Osteoblast (primary cell): ENCODE data around the gene LVRN. TPM values are rescaled to one million over a fixed set of nuclear protein-coding genes. Genes with fewer than 3 reads are reported as not detected.

Experiments used
- DNase-seq: peaks from one replicate; pipeline ENCODE4 v3.0.0; 2011; ENCODE audit warnings: low spot score, mixed read lengths; ENCODE audit not compliant: insufficient read length; ENCODE audit errors: missing footprints
- H2AFZ ChIP-seq: 2 replicates; pipeline ENCODE4 v1.6.0; 2011; ENCODE audit warnings: mild to moderate bottlenecking, low read length
- H3K27ac ChIP-seq: 2 replicates; pipeline ENCODE4 v1.5.1; 2011; ENCODE audit warnings: mild to moderate bottlenecking, low read depth, low read length, moderate library complexity
- H3K27me3 ChIP-seq: 2 replicates; pipeline ENCODE4 v1.6.0; 2012; ENCODE audit warnings: mild to moderate bottlenecking, control low read depth, inconsistent platforms, low read length, moderate library complexity; ENCODE audit not compliant: insufficient read depth
- H3K36me3 ChIP-seq: 2 replicates; pipeline ENCODE4 v1.5.1; 2011; ENCODE audit warnings: mild to moderate bottlenecking, low read length, control low read depth, moderate library complexity; ENCODE audit not compliant: insufficient read depth
- H3K4me1 ChIP-seq: 2 replicates; pipeline ENCODE4 v1.5.1; 2011; ENCODE audit warnings: mild to moderate bottlenecking, low read length, control low read depth, moderate library complexity; ENCODE audit not compliant: insufficient read depth
- H3K4me2 ChIP-seq: 2 replicates; pipeline ENCODE4 v1.6.0; 2011; ENCODE audit warnings: mild to moderate bottlenecking, low read length; ENCODE audit not compliant: insufficient read depth
- H3K4me3 ChIP-seq: fragments of 200-600 bp; sonication (generic); 3 replicates; pipeline ENCODE4 v1.5.1; 2012; ENCODE audit warnings: mild to moderate bottlenecking, low read length, inconsistent platforms; ENCODE audit not compliant: insufficient read depth
- H3K79me2 ChIP-seq: 2 replicates; pipeline ENCODE4 v1.6.0; 2012; ENCODE audit warnings: mild to moderate bottlenecking, low read length, control low read depth, inconsistent platforms; ENCODE audit not compliant: insufficient read depth
- H3K9me3 ChIP-seq: 2 replicates; pipeline ENCODE4 v1.5.1; 2011; ENCODE audit warnings: low read depth, low read length, control low read depth
- H4K20me1 ChIP-seq: 2 replicates; pipeline ENCODE4 v1.6.0; 2012; ENCODE audit warnings: mild to moderate bottlenecking, low read length, control low read depth; ENCODE audit not compliant: insufficient read depth
- CTCF ChIP-seq: IDR thresholded peaks from 2 replicates; pipeline ENCODE4 v1.5.1; 2011; ENCODE audit warnings: mild to moderate bottlenecking, low read depth, low read length, moderate library complexity; ENCODE audit errors: extremely low read depth
- total RNA-seq: library from RNA; depleted of rRNA; stranded (reverse); fragments of >200 nt; gene quantifications from 2 replicates; pipeline ENCODE4 v1.2.3, GENCODE V29; 2012

Gene LVRN
- total RNA-seq, 1 donor = under 0.01 TPM

GRCh38 chr5:115962565-115963402, 509 bp downstream of the LVRN start:
- Histone ChIP-seq H3K36me3 (no peaks in the 10 kb centered on the region), H2AFZ (peak overlapping the region; percentile 72), H3K4me2 (peak overlapping the region; percentile 87), H3K79me2 (no peaks in the 10 kb centered on the region), H4K20me1 (no peaks in the 10 kb centered on the region), H3K9me3 (no peaks in the 10 kb centered on the region), H3K4me1 (peaks cover 9% of the 10 kb centered on the region), H3K27ac (no peak overlapping the region), H3K27me3 (peaks cover 66% of the 10 kb centered on the region), H3K4me3 (peak overlapping the region; percentile 65)
- DNase-seq = peak; percentile 71
- TF ChIP-seq CTCF = no peak

GRCh38 chr5:115963566-115963965, 1.3 kb downstream of the LVRN start:
- Histone ChIP-seq H3K36me3 (no peaks in the 10 kb centered on the region), H4K20me1 (no peaks in the 10 kb centered on the region), H3K27ac (no peak overlapping the region), H2AFZ (no peak overlapping the region), H3K79me2 (no peaks in the 10 kb centered on the region), H3K4me2 (no peak overlapping the region), H3K4me1 (peaks cover 9% of the 10 kb centered on the region), H3K4me3 (no peak overlapping the region), H3K9me3 (no peaks in the 10 kb centered on the region), H3K27me3 (peaks cover 61% of the 10 kb centered on the region)
- DNase-seq = no peak
- no peak for TF ChIP-seq CTCF

- H3K4me3 ChIP-seq = no peak overlapping the region
- H3K4me1 ChIP-seq = no peaks in the 10 kb centered on the region
- peaks cover 21% of the 10 kb centered on the region for H3K27me3 ChIP-seq
- no peak for DNase-seq
- H3K79me2 ChIP-seq = no peaks in the 10 kb centered on the region
- H3K9me3 ChIP-seq = no peaks in the 10 kb centered on the region
- H3K36me3 ChIP-seq = no peaks in the 10 kb centered on the region
- H3K4me2 ChIP-seq = no peak overlapping the region
- TF ChIP-seq CTCF = no peak
- H3K27ac ChIP-seq = no peak overlapping the region
- no peaks in the 10 kb centered on the region for H4K20me1 ChIP-seq
- no peak overlapping the region for H2AFZ ChIP-seq
Observed at GRCh38 chr5:115968770-115969169, 6.5 kb downstream of the LVRN start.

GRCh38 chr5:115977096-115977495, 14.8 kb downstream of the LVRN start:
- no peaks in the 10 kb centered on the region for H3K9me3 ChIP-seq
- no peak for DNase-seq
- H2AFZ ChIP-seq = peak overlapping the region; percentile 39
- H3K27ac ChIP-seq = no peak overlapping the region
- no peaks in the 10 kb centered on the region for H3K36me3 ChIP-seq
- no peaks in the 10 kb centered on the region for H4K20me1 ChIP-seq
- H3K4me3 ChIP-seq = no peak overlapping the region
- TF ChIP-seq CTCF = no peak
- H3K4me2 ChIP-seq = peak overlapping the region; percentile 60
- H3K4me1 ChIP-seq = peaks cover 21% of the 10 kb centered on the region
- no peaks in the 10 kb centered on the region for H3K79me2 ChIP-seq
- H3K27me3 ChIP-seq = no peaks in the 10 kb centered on the region
